Colonic mucosa (tissue), 4 donors: Measurements from ENCODE around the gene H1-8. TPM values are rescaled to one million over a fixed set of nuclear protein-coding genes. Genes with fewer than 3 reads are reported as not detected.

Experiments
- DNase-seq: peaks from one replicate; pipeline ENCODE4 v3.0.0-alpha.2; 2020
- H3K27ac ChIP-seq: fragments of 200-600 bp; one replicate; pipeline ENCODE4 v1.8.0; 2021
- H3K27me3 ChIP-seq: fragments of 200-600 bp; one replicate; pipeline ENCODE4 v1.8.0; 2021
- H3K36me3 ChIP-seq: fragments of 200-600 bp; one replicate; pipeline ENCODE4 v1.8.0; 2021
- H3K4me1 ChIP-seq: fragments of 200-600 bp; one replicate; pipeline ENCODE4 v1.8.0; 2021; ENCODE audit warnings: mild to moderate bottlenecking
- H3K4me3 ChIP-seq: fragments of 200-600 bp; one replicate; pipeline ENCODE4 v1.8.0; 2021
- H3K9ac ChIP-seq, 2 donors: one replicate each; pipeline ENCODE4 v1.7.0; 2013; ENCODE audit warnings: control low read depth in 2 of 2, low read depth in 2 of 2, low read length in 2 of 2
- H3K9me3 ChIP-seq: fragments of 200-600 bp; one replicate; pipeline ENCODE4 v1.8.0; 2021
- CTCF ChIP-seq: fragments of 200-600 bp; IDR thresholded peaks from one replicate; pipeline ENCODE4 v1.8.0; 2022; ENCODE audit warnings: antibody characterized with exemption, mild to moderate bottlenecking
- intact Hi-C: fragments of 100-400 bp; cut with DNase I; formaldehyde crosslinking; loops from one replicate; pipeline ENCODE4 v1.14.1; 2022
- total RNA-seq, 2 donors: library from RNA; stranded (reverse); fragmentation: NEBNext Ultra II Directional in 1 of 2; extraction: Animal tissue kit (Norgen Biotek cat#: 25700) in 1 of 2; gene quantifications; one replicate each; pipeline ENCODE4 v1.2.1, GENCODE V29; 2021
- donor health status: healthy.
- donor health status: DM: no; HTN: no; CAD: no.
- donor health status: DM: no; HTN: no; CAD: no.

The H1-8 gene
- total RNA-seq, 2 donors from 2014 or later: not detected

- intact Hi-C loops: no loop called here
- H3K4me1 ChIP-seq: no peaks in the 10 kb centered on the region
- H3K9ac ChIP-seq: no peak overlapping the region
- no peak for DNase-seq
- no peaks in the 10 kb centered on the region for H3K36me3 ChIP-seq
- no peak overlapping the region for H3K27ac ChIP-seq
- H3K4me3 ChIP-seq: no peak overlapping the region
- no peak for TF ChIP-seq CTCF
- H3K27me3 ChIP-seq: no peaks in the 10 kb centered on the region
- H3K9me3 ChIP-seq: no peaks in the 10 kb centered on the region
Observed at GRCh38 chr3:129505341-129505740, 37.6 kb upstream of the H1-8 start.

- H3K9ac ChIP-seq: no peak overlapping the region
- no peaks in the 10 kb centered on the region for H3K27me3 ChIP-seq
- TF ChIP-seq CTCF: no peak
- no peaks in the 10 kb centered on the region for H3K9me3 ChIP-seq
- H3K27ac ChIP-seq: no peak overlapping the region
- no peak for DNase-seq
- intact Hi-C loops: no loop called here
- H3K4me1 ChIP-seq: no peaks in the 10 kb centered on the region
- no peak overlapping the region for H3K4me3 ChIP-seq
- no peaks in the 10 kb centered on the region for H3K36me3 ChIP-seq
Observed at GRCh38 chr3:129506231-129506742, 36.7 kb upstream of the H1-8 start.

- no peaks in the 10 kb centered on the region for H3K9me3 ChIP-seq
- no peak for DNase-seq
- no peak for TF ChIP-seq CTCF
- intact Hi-C loops: no loop called here
- H3K4me3 ChIP-seq: no peak overlapping the region
- no peak overlapping the region for H3K27ac ChIP-seq
- H3K9ac ChIP-seq: no peak overlapping the region
- no peaks in the 10 kb centered on the region for H3K4me1 ChIP-seq
- no peaks in the 10 kb centered on the region for H3K36me3 ChIP-seq
- no peaks in the 10 kb centered on the region for H3K27me3 ChIP-seq
Observed at GRCh38 chr3:129507181-129507831, 35.7 kb upstream of the H1-8 start.

- no peak for DNase-seq
- no peaks in the 10 kb centered on the region for H3K27me3 ChIP-seq
- no peak overlapping the region for H3K4me3 ChIP-seq
- TF ChIP-seq CTCF: no peak
- H3K9me3 ChIP-seq: no peaks in the 10 kb centered on the region
- H3K9ac ChIP-seq: no peak overlapping the region
- H3K4me1 ChIP-seq: no peaks in the 10 kb centered on the region
- H3K27ac ChIP-seq: no peak overlapping the region
- no peaks in the 10 kb centered on the region for H3K36me3 ChIP-seq
- intact Hi-C loops: no loop called here
Observed at GRCh38 chr3:129512595-129512994, 30.4 kb upstream of the H1-8 start.

GRCh38 chr3:129513705-129514104 is 29.3 kb upstream of the H1-8 start:
- Histone ChIP-seq H3K9me3 (no peaks in the 10 kb centered on the region), H3K36me3 (no peaks in the 10 kb centered on the region), H3K4me3 (no peak overlapping the region), H3K27me3 (no peaks in the 10 kb centered on the region), H3K27ac (no peak overlapping the region), H3K9ac (no peak overlapping the region), H3K4me1 (no peaks in the 10 kb centered on the region)
- no peak for TF ChIP-seq CTCF
- intact Hi-C loops: no loop called here
- DNase-seq: no peak
